HuH-7.5 (cell line): ENCODE data around the gene RUSC2.
"Not testable (repeated sequence)": the region's sequence is repeated elsewhere in the genome, so short reads cannot be mapped to it uniquely, and the experiment has no call there.

Experiments used
- DNase-seq: peaks from one replicate; pipeline ENCODE4 v3.0.0; 2011; ENCODE audit warnings: low spot score

The RUSC2 gene

DNA sequence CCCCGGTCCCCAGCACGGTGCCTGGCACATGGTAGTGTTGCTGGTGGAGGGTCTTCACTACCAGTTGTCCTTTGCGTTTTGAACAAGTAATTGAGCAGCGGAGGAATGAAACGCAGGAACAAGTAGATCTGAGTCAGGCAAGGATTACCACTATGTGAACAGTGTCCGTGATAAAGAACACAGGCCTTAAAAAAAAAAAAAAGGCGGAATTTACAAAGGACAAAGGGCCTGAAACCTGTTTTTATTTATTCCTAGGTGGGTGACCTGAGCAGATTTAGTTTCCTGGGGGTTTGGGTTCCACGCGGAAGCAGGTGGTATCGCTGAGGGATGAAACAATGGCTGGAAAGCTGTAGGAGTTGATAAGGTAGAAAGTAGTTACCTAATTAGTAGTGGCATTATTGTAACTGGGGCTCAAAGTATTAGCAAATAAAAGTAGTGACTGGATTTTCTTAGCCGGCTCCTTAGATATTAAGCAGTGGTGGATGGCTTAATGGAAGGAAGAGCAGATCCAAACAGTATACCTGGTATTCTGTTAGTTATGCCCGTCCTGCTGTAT is 1.1 kb downstream of the RUSC2 start:
- DNase-seq = no peak

DNA sequence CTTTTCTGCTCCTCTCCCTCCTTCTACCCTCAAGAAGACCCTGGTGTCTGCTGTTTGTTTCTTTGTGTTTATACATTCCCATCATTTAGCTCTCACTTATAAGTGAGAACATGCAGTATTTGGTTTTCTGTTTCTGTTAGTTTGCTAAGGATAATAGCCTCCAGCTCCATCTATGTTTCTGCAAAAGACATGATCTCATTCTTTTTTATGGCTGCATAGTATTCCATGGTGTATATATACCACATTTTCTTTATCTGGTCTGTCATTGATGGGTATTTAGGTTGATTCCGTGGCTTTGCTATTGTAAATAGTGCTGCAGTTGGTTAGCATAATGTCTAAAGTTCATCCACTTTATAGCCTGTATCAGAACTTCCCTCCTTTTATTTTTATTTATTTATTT is 3.2 kb downstream of the RUSC2 start:
- not testable (repeated sequence) for DNase-seq

DNA sequence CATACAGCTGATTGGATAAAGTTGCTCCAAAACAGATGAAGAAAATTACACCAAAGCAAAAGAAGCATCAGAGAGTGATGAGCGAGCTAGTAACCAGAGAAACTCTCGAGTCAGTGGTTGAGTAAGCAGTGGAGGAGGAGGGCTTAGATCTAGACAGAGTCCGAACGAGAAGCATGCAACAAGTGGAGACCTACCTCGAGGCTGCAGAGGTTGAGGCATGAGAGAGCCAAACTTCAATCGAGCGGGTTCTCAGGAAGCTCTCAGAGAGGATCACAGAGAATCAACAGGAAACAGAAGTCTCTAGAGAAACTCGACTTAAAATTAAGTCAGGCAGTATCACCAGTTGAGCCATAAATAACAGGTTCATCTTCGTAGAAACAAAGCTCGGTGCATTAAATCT is 6.1 kb downstream of the RUSC2 start:
- no peak for DNase-seq

DNA sequence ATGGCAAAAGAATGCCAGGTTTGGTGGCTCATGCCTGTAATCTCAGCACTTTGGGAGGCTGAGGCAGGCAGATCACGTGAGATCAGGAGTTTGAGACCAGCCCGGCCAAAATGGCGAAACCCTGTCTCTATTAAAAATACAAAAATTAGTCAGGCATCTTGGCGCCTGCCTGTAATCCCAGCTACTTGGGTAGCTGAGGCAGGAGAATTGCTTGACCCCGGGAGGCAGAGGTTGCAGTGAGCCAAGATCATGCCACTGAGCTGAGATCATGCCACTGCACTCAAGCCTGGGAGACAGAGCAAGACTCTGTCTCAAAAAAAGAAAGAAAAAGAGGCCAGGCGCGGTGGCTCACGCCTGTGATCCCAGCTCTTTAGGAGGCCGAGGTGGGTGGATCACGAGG is 8.3 kb downstream of the RUSC2 start:
- not testable (repeated sequence) for DNase-seq

DNA sequence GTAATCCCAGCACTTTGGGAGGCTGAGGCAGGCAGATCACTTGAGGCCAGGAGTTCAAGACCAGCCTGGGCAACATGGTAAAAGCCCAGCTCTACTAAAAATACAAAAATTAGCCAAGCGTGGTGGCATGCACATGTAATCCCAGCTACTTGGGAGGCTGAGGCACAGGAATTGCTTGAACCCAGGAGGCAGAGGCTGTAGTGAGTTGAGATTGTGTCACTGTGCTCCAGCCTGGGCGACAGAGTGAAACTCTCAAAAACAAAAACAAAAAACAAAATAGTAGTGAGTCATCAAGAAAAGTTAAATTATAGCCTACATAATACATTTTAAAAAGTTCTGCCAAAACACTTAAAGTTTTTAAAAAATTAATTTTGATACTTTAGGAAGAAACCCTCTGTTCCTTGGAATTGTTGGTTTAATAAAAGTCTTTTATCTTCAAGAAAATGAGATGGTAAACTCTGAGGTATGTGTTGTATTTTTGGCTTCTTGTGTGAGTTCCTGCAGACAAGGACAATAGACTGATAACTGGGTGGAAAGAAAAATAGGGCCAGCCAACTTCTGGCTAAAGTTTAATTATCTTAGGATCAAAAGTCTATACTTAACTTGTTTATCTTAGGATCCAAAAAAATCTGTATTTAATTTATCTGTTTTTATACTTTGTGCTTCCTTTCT is 9.3 kb downstream of the RUSC2 start:
- no peak for DNase-seq

DNA sequence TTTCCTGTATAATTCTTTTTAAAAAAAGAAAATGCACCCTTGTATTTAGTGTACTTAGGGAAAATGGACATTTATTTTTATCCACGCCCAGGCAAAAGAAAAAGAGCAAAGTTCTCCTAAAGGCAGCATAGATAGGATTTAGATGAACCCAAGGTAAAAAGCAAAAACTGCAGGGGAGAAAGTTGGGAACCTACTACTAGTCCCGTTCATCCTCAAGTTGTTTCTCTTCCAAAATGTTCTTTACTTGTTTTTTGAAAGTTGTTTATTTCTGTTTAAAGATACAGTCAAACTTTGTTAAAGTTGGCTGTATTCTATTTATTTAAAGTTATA is 9.8 kb downstream of the RUSC2 start:
- no peak for DNase-seq

DNA sequence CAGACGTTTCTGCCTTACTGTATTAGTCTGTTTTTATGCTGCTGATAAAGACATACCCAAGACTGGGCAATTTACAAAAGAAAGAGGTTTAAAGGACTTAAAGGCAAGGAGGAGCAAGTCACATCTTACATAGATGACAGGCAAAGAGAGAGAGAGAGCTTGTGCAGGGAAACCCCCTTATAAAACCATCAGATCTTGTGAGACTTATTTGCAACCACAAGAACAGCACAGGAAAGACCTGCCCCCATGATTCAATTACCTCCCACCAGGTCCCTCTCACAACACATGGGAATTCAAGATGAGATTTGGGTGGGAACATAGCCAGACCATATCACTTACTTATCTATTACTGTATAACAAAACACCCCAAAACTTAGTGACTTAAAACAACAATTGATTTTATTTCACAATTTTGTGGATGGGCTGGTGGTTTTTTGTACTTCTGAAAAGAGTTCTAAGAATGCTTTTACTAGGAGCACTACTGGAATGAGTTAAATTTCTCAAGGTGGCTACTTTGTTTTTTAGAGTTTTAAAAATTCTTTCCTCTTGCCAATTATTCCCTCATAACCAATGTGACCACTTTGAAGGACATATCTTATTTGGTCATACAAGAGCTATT is 10.3 kb downstream of the RUSC2 start:
- no peak for DNase-seq

DNA sequence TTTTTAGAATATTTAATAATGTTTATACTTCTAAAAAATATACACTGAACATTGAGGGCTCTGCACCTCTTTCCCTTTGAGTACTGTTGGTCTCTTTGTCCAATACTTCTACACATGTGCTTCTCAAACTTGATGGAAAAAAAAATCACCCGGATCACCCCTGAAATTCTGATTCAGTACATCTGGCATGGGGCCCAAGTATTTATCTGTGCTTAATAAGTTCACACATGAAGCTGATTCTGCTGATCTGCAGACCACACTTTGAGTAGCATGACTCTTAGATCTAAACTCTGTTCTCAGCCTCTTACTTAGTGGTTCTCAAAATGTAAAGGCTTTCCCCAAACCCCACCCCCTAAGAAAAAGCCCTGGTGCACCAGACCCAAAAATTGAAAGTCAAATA is 12.0 kb downstream of the RUSC2 start:
- DNase-seq = no peak

DNA sequence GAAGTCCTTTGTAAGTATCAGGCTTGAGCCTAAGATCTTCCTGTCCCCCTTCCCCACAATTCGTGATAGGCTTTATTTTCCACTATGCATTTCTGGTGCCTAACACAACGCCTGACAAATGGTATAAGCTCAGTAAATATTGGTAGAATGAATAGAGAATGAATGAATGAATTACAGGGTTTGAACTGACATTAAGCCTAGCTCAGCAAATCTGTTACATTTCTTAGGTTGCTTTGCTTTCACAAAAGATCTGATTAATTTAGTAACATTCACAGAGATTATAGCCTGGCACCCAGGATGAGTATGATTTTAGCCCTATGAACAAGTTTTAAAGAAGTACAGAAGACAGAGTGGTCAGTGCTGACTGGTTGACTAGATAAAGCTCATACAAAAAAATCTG is 16.4 kb downstream of the RUSC2 start:
- DNase-seq = no peak

DNA sequence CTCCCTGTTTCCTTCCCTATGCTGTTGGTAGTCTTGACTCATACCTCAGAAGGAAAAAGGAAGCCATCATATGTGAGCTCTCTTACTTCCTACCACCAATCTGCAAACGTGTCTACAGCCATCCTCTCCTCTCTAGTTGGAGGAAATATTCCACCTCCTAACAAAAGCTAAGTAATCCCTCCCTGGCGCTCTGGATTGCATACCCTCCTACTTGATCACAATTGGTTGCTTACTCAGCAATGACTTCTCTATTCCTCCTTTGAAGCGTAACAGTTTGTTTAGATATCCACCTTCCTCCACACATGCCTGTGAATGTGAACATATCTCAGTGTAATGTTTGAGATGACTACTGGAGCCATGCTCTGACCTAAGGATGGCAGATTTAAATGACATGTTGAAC is 18.2 kb downstream of the RUSC2 start:
- DNase-seq = no peak

DNA sequence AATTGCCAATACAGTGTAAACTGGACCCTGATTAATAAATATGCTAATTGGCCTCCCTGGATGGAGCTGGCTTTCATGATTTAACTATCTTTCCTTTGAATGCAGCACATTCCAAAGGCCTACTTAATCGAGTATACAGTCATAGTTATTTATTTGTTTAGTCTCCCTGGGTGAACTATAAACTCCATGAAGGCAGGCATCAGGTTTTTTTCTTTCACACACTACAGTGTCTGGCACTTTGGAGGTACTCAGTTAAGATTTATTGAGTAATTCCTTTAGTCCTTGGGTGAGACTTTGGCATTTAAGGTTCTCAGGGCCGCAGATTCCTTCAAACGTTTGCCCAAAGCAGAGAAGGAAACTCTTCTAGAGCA is 20.5 kb downstream of the RUSC2 start:
- DNase-seq = no peak

DNA sequence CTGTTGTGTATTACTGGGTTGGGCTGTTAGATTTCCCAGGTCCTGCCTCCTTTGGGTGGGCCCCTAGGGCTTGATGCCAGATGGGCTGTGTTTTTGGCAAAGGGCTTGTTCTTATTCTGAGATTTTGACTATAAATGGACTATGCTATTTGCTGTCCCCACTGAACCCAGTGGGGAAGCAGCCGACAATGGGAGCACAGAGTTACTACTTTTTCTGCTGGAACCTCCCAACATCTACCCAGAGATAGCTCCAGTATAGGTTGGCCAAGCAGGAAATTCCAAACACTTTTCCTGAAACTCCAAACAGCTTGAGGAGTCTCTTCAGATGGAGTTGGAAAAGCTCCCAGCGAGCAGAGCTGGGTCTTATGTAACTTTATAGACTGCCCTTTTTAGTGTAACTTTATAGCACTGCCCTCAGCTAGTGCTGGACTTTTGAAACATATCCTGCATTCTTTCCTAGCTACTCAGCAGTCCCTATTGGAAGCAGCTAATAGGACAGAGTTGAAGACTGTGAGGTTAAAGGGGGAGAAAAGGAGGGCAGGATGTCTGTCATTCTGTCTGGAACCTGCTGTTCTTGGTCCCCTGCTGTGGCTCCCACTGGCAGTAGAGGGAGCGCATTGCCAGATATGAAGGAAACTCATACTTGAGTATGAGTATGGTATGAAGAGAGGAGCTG is 21.0 kb downstream of the RUSC2 start:
- DNase-seq = no peak

DNA sequence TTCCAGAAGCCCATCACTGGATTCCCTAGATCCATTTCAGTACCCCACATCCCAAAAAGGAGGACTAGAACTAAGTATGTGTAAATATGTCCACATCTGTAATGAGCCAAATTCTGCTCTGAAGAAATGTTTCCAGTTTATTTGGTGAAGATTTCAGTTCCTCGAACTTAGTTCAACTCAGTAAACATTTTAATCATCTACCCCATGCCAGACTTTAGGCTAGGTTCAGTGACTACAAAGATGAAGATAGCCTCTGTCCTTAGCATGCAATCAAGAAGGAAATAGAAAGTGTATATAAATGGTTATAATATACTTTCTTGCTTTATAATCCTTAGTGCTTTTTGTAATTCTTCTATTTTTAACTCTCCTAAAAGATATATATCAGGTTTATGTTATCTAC is 21.5 kb downstream of the RUSC2 start:
- no peak for DNase-seq

DNA sequence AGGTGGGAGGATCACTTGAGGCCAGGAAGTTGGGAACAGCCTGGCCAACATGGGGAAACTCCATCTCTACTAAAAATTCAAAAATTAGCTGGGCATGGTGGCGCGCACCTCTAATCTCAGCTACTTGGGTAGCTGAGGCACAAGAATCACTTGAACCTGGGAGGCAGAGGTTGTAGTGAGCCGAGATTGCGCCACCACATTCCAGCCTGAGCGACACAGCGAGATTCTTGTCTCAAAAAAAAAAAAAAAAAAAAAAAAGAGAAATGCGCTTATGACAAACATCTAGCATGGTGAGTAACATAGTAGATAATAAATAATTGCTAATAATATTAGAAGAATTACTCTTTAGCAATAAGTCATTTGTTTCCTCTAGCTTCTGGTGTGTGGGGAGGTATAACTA is 25.9 kb downstream of the RUSC2 start:
- DNase-seq = no peak

DNA sequence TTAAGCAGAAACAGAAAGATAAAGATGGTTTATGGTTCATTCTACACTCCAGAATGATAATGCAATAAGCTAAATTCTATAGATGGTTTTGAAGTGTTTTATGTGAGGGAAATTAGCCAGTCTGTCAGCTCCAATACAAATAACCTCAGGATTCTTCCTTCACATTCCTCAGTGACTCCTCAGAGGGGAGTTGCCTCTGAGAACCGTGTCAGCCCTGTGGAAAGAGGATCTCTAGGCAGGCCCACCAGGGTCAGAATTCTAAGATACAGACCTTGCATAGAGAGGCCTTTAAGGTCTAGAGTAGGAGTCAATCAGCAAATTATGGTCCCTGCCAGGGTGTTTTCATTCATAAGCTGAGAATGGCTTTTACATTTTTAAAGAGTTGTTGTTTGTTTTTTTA is 26.6 kb downstream of the RUSC2 start:
- no peak for DNase-seq

DNA sequence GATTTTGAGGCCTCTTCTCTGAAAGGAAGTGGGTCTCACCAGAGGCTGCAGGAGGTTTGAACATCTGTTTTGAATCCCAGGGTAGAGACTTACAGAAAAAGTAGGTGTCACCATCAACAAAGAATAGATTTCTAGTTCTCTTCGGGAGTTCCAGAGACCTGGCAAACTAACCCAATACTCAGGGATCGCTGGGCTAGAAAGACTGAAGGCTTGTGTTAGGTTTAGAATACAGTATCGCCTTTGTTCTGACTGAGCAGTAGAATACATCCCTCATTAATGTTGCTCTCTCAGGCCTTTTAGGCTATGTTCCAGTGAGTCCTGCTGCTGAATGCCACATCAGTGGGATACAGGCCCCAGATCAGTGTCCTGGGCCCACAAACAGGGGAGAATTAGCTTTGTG is 27.2 kb downstream of the RUSC2 start:
- no peak for DNase-seq

DNA sequence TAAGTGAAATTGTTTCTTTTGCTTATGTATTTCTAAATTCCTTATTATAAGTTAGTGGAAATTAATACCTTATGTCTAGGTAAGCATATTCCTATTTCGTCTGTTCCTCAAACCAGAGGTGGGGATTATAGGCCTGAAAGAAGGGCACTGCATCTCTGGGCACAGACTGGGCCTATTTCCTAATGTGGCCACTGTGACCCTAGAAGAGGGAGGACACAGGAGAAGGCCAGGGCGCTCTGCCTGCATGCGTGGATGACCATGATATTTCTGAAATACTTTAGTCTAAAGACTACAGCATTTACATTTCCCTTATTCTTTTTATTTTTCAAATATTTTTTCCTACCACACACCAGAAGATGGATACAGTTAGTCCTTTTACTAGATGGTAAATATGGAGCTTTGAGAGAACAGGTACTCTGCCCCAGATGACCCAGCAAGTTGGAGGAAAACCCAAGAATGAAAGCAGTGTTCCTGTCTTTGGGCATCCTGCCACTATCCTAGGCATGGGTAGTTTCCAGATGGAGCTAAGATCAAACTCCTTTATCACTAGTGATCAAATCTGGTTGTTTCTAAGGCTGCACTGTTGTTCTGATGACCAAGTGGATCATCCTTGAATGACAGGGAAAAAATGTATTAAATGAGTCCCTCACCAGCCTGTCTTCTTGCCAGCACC is 27.8 kb downstream of the RUSC2 start:
- DNase-seq = no peak

DNA sequence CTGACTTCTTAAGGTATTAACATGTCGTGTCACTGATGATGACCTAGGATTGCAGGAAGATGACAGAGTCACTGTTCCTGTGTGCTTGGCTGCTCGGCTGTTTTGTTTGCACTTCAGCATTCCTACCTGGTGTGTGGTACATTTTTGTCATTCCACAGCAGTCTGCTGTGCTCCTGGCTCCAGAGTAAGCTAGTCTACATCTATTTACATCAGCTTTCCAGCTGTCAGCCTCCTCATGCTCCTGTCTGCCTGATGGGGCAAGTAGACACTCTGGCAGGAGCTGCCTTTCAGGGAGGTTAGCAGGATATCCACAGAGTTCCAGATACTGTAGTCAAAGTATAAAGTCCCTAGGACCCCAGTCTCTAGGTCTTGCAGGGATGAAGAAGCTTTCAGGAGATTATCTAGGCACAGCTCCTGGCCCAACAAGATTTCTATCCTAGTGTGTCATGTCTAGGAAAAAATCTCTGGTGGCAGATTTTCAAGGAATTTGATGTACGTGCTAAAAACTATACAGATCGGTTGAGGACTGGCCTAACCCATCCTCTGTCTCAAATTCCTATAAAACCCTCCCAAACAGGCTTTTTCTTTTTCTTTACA is 28.4 kb downstream of the RUSC2 start:
- DNase-seq = peak; percentile 49

DNA sequence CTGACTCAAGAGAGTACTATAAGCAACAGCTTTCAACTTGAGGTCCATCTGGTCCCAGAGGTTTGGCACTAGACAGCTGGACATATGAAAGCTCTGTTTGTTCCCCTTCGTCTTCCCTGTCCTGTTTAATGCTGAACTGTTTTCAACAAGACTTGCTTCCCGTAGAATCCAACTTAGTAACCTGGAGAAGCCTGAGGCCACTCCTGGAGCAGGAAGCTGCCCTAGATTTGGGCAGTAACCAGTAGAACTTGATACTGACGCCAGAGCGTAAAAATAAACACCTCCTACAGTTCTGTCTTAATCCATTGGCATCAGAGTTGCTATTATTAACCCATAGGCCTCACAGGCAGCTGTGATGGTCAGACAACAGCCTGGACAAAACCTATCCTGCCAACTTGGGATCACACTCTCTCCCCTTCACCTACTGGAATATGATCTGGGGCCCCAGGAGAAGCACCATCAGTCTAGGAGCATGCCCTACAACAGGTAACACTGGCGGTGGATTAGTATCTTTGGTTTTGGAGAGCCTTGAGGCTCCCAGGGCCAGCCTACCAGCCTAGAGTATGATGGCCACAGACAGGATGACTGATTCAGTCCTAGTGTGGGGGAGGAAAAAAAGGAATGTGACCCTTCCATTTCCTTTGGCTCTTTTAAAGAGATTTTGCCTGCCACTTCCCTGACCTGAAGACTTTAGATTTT is 29.2 kb downstream of the RUSC2 start:
- DNase-seq = no peak

DNA sequence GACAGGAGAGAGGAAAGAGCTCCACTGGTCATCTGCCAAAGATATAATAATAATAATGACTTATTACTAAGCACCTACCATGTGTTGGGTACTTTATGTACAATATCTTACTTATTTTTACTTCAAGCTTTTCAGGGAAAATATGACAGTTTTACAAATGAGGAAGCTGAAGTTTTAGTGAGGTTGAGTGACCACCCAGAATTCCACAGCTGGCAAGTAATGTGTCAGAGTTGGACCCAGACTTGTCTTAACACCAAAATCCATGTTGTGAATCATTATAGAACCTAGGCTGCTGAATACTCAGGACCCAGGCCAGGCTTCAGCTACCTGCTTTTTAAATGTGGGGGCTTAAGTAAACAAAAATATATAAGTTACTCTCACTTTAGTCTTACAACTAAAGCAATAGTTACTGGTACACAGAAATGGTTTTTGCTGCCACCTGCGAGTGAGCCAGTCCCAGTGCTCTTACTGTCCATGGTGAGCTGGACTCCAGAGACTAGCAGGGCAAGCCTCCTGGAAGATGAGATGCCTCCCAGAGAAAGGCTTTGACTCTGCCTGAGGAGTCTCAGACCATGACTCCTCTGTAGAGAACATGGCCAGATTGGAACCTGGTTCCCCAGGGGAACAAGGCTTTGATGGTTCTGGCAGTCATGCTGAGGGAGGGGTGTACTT is 29.9 kb downstream of the RUSC2 start:
- DNase-seq = no peak

DNA sequence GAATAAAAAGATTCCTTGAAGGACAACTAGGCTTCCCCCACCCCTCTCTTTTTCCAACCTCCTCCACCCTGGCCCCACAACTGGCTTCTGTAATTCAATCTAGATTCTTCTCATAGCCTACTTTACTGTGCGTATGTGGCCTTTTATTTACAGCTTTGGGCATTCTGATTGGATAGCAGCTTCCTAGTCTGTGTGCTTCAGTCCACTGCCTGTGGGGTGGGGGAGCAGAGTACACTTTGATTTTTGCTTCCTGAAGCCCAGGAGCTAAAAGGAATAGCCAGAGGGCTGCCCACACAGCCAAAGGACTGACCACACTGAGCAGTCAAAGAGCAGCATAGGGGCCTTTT is 30.4 kb downstream of the RUSC2 start:
- no peak for DNase-seq

DNA sequence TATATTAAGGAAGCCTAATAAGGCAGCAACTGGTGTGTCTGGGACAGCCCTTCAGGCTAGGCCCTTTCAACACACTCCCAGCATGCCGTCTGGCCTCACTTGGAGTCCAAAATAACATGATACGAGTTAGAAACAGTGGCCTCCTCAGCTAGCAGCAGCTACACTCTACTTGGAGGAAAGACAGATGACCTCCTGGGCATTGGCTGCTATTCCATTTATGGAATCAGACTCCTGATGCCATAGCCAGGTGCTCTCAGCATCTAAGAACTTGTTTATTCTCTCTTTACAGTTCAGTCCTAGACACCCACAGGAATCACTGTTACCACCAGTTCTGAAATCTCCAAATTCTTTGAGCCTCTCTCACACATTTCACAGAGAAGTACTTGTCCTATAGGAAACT is 31.8 kb downstream of the RUSC2 start:
- no peak for DNase-seq
